Measurements from ENCODE around the gene UTS2R.
A peak's percentile ranks its signal among the peaks of the same experiment; 100 is the strongest.
"Not testable (repeated sequence)": the region's sequence is repeated elsewhere in the genome, so short reads cannot be mapped to it uniquely, and the experiment has no call there.

UTS2R gene

DNA sequence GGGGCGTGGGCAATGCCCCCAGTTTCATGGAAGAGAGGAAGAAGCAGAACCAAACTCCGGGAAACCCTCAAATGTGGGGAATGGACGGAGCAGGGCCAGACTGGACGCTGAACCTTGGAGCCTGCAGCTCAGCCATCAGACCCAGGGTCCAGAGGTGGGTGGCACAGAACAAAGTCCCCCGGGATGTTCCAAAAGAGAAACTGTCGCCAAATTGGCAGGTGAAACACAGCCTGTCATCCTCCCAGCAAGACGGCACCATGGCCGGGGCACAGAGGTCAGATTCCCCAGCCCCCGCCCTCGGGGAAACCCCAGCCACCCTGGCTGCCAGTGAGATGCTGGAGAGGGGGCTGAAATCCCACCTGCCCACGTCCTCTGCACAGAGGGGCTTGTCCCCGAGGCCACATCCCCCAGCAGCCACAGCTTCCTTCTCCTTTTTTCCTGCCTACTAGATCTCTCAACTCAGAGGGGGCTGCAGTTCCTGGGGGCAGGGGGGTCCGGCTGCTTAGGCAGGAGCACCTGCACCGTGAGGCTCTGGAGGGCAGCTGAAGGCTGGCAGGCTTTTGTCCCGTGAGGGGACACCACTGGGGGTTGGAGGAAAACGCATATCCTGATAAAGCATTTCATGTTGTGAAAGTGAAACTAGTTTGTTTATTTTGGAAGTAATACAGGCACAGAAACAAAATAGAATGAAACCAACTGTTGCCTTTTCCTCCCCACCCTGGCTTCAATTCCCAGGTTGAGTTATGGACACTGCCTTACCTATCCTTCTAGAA is 36.8 kb upstream of the UTS2R start:
- no peak for DNase-seq

DNA sequence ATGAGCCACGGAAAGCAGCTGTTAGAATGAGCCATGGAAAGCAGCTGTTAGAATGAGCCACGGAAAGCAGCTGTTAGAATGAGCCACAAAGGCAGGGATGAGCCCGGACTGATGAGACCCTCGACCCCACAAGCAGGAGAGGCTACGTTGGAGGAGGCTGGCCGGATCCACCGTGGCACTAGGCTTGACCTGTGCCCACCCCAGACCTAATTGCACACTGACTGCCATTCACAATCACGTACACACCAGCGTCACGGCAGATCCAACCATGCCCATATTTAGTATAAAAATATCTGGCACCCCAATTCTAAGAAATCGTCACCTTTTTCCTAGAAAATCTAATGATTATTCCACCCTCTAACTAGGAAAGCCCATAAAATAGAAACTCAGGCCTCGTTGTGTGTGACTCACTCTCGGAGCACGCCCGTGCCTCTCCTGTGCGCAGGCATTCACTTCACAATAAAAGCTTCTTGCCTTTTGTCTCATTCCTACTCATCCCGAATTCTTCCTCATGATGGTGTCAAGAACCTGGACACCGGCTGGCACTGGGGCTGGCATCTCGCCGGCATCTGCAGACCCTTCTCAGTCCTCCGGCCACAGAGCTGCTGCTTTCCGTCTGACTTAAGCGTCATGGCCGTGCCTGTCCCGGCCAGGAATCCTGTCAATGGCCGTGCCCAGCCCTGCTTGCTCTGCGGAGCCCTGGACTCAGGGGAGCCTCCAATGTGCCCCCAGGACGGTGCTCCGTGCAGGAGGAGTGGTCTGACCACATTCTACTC is 32.5 kb upstream of the UTS2R start:
- peak; percentile 62 for DNase-seq

- no peak for DNase-seq
Observed at GRCh38 chr17:82339634-82340580, 31.7 kb upstream of the UTS2R start.

- no peak for DNase-seq
Observed at GRCh38 chr17:82342361-82343079, 29.0 kb upstream of the UTS2R start.

DNA sequence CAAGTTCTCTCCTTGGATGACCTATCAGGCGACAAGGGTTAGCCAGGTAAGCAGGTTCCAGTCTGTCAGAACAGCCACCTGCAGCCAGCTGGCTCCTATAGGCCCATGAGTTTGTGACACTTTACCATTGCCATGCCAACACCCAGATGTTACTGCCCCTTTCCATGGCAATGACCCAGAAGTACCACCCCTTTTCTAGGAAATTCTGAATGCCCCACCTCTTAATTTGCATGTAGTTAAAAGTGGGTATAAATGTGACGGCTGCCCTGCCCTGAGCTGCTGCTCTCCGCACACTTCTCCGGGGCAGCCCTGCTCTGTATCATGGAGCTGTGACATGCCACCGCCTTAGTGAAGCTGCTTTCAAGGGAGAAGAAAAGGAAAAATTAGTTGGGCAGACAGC is 28.0 kb upstream of the UTS2R start:
- no peak for DNase-seq

GRCh38 chr17:82344175-82344907 is 27.2 kb upstream of the UTS2R start:
- no peak for DNase-seq

DNA sequence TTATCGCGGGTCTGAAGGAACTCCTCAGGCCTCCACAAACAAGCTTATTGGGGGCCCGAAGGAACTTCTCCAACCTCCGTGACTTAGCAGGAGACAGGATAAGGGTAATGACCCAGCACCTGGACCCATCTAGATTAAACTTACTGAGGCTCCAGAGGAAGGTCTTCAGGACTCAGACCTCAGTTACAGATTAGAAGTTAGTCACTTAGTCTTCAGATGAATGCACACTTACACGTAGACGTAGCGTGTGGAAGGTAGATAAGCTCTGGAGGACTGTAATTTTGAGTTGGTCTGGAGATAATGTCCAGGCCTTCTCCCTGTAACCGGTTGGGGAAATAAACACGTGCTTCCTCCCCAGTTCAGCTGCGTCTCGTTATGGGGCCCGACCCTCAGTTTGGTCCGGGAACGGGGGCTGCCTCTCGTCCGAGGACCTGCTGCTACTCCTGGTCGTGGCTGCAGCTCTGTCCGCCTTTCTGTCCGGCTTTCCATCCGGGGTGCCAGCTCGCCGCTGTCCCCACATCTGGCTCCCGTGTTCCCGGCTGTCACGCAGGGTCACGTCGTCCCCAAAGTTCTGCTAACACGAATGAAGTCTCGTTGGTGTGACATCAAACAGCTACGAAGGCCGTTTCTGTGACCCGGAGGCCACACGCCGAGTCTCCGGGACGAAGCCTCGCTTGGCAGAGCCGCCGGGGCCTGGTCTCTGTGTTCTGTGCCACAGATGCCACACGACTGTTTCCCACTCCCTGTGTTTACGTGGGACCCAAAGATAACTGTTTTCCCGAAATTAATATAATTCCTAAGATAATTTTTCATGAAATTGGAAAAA is 26.2 kb upstream of the UTS2R start:
- DNase-seq: no peak

- DNase-seq: no peak
Observed at GRCh38 chr17:82346342-82347300, 24.9 kb upstream of the UTS2R start.

DNA sequence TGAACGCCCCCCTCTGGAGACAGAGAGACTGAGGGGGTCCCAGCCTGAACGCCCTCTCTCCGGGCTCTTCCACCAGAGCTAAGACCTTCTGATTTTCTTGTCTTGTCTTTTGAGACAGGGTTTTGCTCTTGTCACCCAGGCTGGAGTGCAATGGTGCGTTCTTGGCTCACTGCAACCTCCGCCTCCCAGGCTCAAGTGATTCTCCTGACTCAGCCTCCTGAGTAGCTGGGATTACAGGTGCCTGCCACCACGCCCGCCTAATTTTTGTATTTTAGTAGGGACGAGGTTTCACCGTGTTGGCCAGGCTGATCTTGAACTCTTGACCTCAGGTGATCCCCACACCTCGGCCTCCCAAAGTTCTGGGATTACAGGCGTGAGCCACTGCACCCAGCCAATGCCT is 23.6 kb upstream of the UTS2R start:
- DNase-seq: not testable (repeated sequence)

- DNase-seq: no peak
Observed at GRCh38 chr17:82348434-82348833, 23.1 kb upstream of the UTS2R start.

GRCh38 chr17:82348866-82349265 is 22.7 kb upstream of the UTS2R start:
- no peak for DNase-seq

DNA sequence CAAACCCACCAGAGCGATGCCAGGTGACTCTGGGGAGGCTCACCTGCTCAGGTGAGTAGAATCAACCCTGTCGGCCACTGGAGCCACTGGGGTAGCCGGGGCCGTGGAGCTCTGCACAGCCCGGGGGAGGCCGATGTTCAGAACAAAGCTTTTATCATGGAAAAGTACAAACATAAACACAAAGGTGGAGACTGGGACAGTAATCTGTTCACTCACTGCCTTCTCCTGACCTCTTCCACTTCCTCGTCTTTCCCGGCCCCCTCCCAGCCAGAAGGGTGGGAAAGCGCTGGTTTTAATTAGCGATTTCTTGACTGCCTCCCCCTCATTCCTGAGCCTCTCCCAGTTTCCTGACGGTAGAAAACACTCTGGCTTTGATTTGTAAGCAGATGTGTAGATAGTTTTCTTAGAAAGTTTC is 22.3 kb upstream of the UTS2R start:
- no peak for DNase-seq

GRCh38 chr17:82350182-82351030 is 21.2 kb upstream of the UTS2R start:
- no peak for DNase-seq

- DNase-seq: no peak
Observed at GRCh38 chr17:82351254-82351712, 20.3 kb upstream of the UTS2R start.

DNA sequence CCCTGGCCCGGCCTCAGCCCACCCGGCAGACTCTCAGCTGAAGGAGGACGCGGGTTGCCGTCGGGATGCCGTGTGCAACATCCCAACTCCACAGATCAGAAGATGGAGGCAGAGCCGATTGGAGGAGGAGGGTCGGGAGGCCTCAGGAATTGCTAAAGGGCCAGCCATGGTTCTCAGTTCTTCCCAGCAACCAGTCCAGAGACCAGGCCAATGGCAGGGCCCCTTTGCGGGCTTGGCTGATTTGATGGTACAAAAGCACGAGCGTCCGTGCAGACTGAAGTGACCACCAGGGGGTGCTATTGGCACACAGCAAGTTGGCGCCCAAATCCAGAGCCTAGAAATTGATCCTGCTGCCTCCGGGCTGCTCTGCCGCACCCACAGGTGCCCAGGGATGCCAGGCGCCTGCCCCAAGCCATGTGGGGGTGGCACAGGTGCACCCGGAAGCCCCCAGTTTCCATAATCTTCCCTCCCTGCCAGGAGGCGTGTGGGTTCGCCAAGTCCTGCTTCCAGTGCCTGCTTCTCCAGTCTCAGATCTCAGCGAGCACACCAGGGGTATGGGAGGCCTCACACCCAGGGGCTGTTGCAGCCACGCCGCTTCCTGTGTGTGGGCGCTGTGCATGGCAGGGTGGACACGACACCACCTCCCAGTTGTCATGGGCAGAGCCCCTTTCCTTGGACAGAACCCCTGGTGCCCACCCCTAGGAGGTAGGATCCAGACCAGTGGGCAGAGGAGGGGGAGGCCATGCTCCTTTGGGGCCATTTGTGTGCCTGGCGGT is 19.7 kb upstream of the UTS2R start:
- peak; percentile 83 for DNase-seq

DNA sequence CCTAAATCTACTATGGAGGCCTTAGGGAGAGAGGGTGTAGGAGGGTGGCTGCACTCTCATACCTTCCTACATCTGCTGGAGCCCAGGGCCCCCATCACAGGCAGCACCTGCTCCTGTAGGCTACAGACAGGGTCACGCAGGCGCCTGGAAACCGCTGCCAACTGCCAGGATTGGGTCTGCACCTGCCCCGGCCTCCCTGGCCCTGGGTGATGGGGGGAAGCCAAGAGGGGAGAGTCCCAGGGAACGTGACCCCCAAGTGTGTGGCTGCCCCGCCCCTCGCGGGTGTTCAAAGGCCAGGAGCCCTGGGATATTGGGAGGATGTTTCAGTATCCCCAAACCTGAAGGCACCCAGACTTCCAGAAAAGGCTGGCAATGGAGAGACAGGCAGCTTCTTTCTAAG is 18.1 kb upstream of the UTS2R start:
- DNase-seq: no peak

- no peak for DNase-seq
Observed at GRCh38 chr17:82354804-82355308, 16.7 kb upstream of the UTS2R start.
